ENCODE measurements around the gene PLA2G2C.

DNA sequence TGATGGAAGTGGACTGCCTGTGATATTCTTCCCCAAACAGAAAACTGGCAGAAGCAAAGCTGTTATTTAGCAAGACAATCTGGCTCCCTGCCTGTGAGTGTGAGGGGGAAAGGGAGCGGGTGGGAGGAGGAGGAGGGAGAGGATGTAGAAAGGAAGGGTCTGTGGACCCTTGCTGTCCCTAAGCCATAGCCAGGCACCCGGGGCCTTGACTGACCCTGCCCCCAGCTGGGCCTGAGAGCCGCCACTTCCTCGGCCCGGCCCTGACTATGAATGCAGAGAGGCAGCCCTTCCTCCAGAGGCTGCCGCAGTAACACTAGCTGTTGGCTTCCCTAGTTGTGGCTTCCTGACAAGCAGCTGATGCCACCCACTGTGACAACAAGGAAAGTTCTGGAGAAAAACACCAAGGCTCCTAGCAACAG lies 33.3 kb downstream of the PLA2G2C start:
- no peak for TF ChIP-seq CTCF (IDR thresholded peaks at IDR 0.05)
- no peak for TF ChIP-seq POLR2A (IDR thresholded peaks at IDR 0.05)
- no peak for TF ChIP-seq EP300 (IDR thresholded peaks at IDR 0.05)
